Spleen (tissue), 7 donors: ENCODE results near the gene SLC25A51.

ENCODE experiments used
- CTCF ChIP-seq, 11 experiments: fragments of 200-600 bp in 7 of 11; fragments of 450-650 bp in 4 of 11; sonication (generic) in 4 of 11; IDR thresholded peaks in 8 of 11; conservative IDR thresholded peaks in 3 of 11; 1 replicate in 7 of 11; 2 replicates in 4 of 11; pipeline versions ENCODE4 v1.4.0 to v1.8.0; 2016 to 2021; ENCODE audit warnings: antibody characterized with exemption in 11 of 11, inconsistent platforms in 4 of 11, mild to moderate bottlenecking in 1 of 11
- POLR2AphosphoS5 ChIP-seq, 3 donors: sonication (generic); formaldehyde crosslinking; IDR thresholded peaks; one replicate each; pipeline ENCODE4 v1.5.1; 2017; ENCODE audit warnings: antibody characterized with exemption in 3 of 3
- donor health status: DM: no; HTN: no; CAD: no; lungs with moderate emphysema.
- donor health status: DM: no; HTN: no; CAD: no.
- donor health status: DM: no; HTN: no; CAD: no.

GRCh38 chr9:37862530-37862929 lies 41.4 kb downstream of the SLC25A51 start:
- TF ChIP-seq CTCF (IDR thresholded peaks at IDR 0.05 in 8 of 11, conservative IDR thresholded peaks at IDR 0.05 in 3 of 11) (no peak), POLR2AphosphoS5 (IDR thresholded peaks at IDR 0.05) (no peak)
